ENCODE measurements around the gene HGF. TPM values are rescaled to one million over a fixed set of nuclear protein-coding genes. Genes with fewer than 3 reads are reported as not detected.

HGF gene
- total and polyA plus RNA-seq, 2 of the 8 experiments (the other 6 are each of a cell fraction or from before 2014, with no cell fraction given), result 0.05 to 0.60 TPM

GRCh38 chr7:81676813-81677212 is 93.0 kb downstream of the HGF start:
- ChIA-PET CTCF (ENCODE audit: partially characterized antibody) (interaction anchor here (0.6 to 1.1 kb wide), 2 partner anchors 106 to 176 kb away, joined by 3 to 4 read pairs; no protein-coding TSS in a partner anchor), POLR2A (ENCODE audit: partially characterized antibody) (interaction anchor here (1.0 kb wide), 1 partner anchor 12 kb away, joined by 3 read pairs; no protein-coding TSS in a partner anchor)
- Histone ChIP-seq H3K18ac (ENCODE audit: extremely low read depth, low read length) (no peak overlapping the region), H3K23ac (ENCODE audit: insufficient read length) (no peak overlapping the region), H3K4me3 (ENCODE audit: extremely low read depth in 1 of 4, insufficient read depth in 2 of 4, low read depth in 3 of 4, low read length in 4 of 4) (no peak overlapping the region), H3K4me2 (ENCODE audit: insufficient read depth in 1 of 2, low read depth in 2 of 2, low read length in 2 of 2) (no peak overlapping the region), H3K23me2 (ENCODE audit: low read depth, low read length) (no peaks in the 10 kb centered on the region), H2BK12ac (ENCODE audit: low read depth, low read length) (no peak overlapping the region), H2AFZ (ENCODE audit: low read length) (0 out of 2 replicates have a peak overlapping the region, but pooled peaks have one; percentile 36), H4K8ac (ENCODE audit: extremely low read depth, insufficient read depth, low read length) (no peak overlapping the region), H3K36me3 (ENCODE audit: control insufficient read depth in 2 of 4, insufficient read depth in 4 of 4, low read length in 3 of 4) (no peaks in the 10 kb centered on the region), H3K14ac (ENCODE audit: insufficient read length) (no peak overlapping the region), H2BK5ac (ENCODE audit: low read depth, low read length) (no peak overlapping the region), H2BK120ac (replicated peaks; ENCODE audit: low read depth, low read length) (no peak overlapping the region), H3K79me1 (ENCODE audit: low read depth, low read length) (no peaks in the 10 kb centered on the region), H3K4ac (replicated peaks; ENCODE audit: insufficient read length, low read depth, low read length) (no peak overlapping the region), H2BK15ac (ENCODE audit: low read length) (no peak overlapping the region), H3K9me3 (ENCODE audit: insufficient read depth in 2 of 2, low read depth in 1 of 2, low read length in 1 of 2) (no peaks in the 10 kb centered on the region), H3K27me3 (replicated peaks in 1 of 4; ENCODE audit: control insufficient read depth in 3 of 4, extremely low read depth in 1 of 4, insufficient read depth in 3 of 4, low read length in 3 of 4) (no peaks in the 10 kb centered on the region), H4K20me1 (replicated peaks in 1 of 2; ENCODE audit: control insufficient read depth in 1 of 2, insufficient read depth in 2 of 2, low read length in 2 of 2) (no peaks in the 10 kb centered on the region), H3K9ac (replicated peaks in 1 of 4; ENCODE audit: extremely low read depth in 1 of 4, low read depth in 3 of 4, low read length in 3 of 4) (no peak overlapping the region), H2AK5ac (ENCODE audit: low read depth, low read length) (no peak overlapping the region), H4K5ac (ENCODE audit: insufficient read length, low read depth, low read length) (no peak overlapping the region), H4K91ac (replicated peaks; ENCODE audit: insufficient read length, low read length) (no peak overlapping the region), H3K56ac (replicated peaks; ENCODE audit: insufficient read length, low read depth, low read length) (no peak overlapping the region), H2BK20ac (ENCODE audit: low read length) (no peak overlapping the region), H3K79me2 (ENCODE audit: control insufficient read depth in 1 of 2, insufficient read depth in 2 of 2, low read length in 2 of 2) (no peaks in the 10 kb centered on the region), H3K4me1 (replicated peaks in 1 of 4; ENCODE audit: control insufficient read depth in 3 of 4, insufficient read depth in 4 of 4, low read length in 3 of 4) (peaks cover 0 to 8% (median 3%) of the 10 kb centered on the region in 4 experiments; a peak in 3 of 7 replicates), H3K27ac (ENCODE audit: low read depth, low read length) (no peak overlapping the region)
- DNase-seq (ENCODE audit: low read depth in 1 of 2, low spot score in 2 of 2) (no peak), FAIRE-seq (no peak)
- WGBS, 2 experiments (ENCODE audit: extremely low coverage in 1 of 2, insufficient coverage in 1 of 2, insufficient read length in 1 of 2, insufficient replicate concordance in 2 of 2, low coverage in 1 of 2, low lambda C conversion rate in 2 of 2, missing lambda C conversion rate in 1 of 2), result 86% methylated on average over 1 of the region's 1 CpG; no CpG with 5 or more reads in 1 of the 2 experiments
- TF ChIP-seq JUND (IDR thresholded peaks at IDR 0.05; ENCODE audit: low read length) (no peak), TCF12 (IDR thresholded peaks at IDR 0.05; ENCODE audit: low read depth, low read length) (no peak), BACH1 (IDR thresholded peaks at IDR 0.05; ENCODE audit: low read length) (no peak), PHF8 (conservative IDR thresholded peaks at IDR 0.05; ENCODE audit: low read depth, low read length) (no peak), GABPA (IDR thresholded peaks at IDR 0.05; ENCODE audit: borderline replicate concordance, insufficient read depth, low read length) (no peak), TAF1 (IDR thresholded peaks at IDR 0.05; ENCODE audit: low read depth, low read length) (no peak), NRF1 (IDR thresholded peaks at IDR 0.05; ENCODE audit: low read depth, low read length) (no peak), ATF3 (IDR thresholded peaks at IDR 0.05; ENCODE audit: insufficient read depth, low read depth, low read length) (no peak), SIX5 (IDR thresholded peaks at IDR 0.05; ENCODE audit: low read depth, low read length) (no peak), CTCF (IDR thresholded peaks at IDR 0.05; ENCODE audit: control extremely low read depth in 1 of 3, insufficient read depth in 1 of 3, low read depth in 1 of 3, low read length in 3 of 3) (no peak), CHD1 (IDR thresholded peaks at IDR 0.05; ENCODE audit: low read depth, low read length) (no peak)
